ENCODE results near the gene LCP2.

Gene LCP2

DNA sequence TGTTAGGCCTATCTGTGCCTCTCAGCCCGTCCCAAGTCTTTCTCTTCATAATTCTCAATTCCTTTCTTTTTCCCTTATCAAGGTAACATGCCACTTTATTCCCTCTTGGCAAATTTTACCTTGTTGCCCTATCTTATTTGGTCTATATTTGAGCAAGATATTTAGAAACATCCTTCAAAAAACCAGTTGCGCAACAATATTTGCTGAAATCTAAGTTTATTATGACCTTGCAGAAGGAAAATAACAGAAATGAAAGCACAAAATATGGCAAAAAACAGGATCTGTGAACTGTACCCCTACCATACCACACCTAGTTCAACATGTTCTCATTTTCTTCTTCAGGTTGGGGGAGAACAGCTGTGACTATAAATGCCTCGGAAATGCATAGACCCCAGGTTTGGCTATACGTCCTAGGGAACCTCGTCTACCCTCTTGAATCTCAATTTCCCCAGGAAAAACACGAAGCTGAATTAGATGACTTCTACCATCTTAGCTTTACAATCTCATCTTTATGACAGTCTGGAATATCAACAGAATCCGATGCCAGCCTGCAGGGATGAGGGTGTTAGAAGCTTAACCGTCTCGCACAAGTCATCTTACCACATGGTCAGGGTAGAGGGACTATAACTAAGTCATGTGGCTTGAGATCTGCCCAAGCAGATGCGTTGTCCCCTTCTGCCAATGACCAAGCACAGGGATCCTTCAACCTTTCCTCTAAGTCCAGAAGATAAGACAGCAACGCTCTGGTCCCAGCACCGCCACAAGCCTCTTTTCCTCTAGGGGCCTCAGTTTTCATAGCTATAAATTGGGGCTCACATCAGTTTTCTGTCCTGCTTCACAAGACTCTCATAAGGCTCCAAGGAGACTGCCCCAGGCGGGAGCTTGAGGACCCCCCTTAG, 1.3 kb downstream of the LCP2 start:
- no peak for DNase-seq (ENCODE audit: low read depth)

DNA sequence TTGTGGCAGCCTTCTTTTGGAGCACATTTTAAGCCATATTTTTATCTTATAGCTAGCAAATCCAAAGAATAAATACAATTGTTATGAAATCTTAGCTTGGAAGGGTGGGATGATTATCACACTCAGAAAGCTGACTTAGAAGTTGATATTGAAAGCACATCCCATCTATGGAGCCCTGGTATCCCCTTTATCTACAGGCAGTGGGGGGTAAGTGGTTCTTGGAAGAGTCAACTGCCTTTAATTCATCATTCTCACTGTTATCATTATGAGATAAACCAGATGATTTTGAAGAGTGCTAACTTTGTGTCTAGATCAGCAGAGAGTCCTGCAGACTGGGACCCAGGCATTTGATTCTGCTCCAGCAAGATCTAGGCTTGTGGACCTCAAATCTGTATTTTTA, 3.0 kb downstream of the LCP2 start:
- DNase-seq (ENCODE audit: low read depth), result no peak

DNA sequence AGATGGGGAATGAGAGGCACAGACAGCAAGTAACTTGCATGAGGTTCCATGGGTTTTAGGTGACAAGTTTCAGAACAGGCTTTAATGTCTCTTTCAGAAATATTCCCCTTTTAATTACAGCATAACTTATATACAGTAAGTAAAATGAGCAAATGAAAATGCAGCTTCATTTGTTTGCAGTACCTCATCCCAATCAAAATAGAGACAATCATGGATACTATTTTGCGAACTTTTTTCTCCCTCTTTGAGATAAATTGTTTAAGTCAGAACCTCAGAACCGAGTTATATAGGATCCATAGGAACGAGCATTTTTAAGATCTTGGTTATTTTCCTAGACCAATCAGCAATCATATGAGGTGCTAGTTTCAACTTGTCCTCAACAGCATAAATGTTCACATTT, 3.5 kb downstream of the LCP2 start:
- no peak for DNase-seq (ENCODE audit: low read depth)

DNA sequence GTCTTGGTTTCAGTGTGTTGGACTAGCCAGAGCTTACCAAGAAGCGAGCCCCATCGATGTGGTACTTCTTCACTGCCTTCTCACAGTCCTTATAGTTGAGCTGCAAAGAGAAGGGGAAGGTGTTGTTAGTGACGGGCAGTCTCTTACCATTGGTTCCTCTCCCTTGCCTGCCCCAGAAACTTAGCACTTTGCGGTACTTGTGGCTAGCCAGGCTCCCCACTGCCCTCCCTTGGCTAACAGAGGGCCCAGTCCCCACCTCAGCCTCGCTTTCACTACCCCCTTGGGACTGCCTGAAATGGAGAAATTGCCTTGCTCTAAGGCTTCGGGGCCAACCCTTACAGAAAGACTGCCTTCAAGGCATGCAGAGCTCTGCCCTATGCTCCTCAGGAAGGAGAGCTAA, 4.3 kb downstream of the LCP2 start:
- DNase-seq (ENCODE audit: low read depth), result no peak

DNA sequence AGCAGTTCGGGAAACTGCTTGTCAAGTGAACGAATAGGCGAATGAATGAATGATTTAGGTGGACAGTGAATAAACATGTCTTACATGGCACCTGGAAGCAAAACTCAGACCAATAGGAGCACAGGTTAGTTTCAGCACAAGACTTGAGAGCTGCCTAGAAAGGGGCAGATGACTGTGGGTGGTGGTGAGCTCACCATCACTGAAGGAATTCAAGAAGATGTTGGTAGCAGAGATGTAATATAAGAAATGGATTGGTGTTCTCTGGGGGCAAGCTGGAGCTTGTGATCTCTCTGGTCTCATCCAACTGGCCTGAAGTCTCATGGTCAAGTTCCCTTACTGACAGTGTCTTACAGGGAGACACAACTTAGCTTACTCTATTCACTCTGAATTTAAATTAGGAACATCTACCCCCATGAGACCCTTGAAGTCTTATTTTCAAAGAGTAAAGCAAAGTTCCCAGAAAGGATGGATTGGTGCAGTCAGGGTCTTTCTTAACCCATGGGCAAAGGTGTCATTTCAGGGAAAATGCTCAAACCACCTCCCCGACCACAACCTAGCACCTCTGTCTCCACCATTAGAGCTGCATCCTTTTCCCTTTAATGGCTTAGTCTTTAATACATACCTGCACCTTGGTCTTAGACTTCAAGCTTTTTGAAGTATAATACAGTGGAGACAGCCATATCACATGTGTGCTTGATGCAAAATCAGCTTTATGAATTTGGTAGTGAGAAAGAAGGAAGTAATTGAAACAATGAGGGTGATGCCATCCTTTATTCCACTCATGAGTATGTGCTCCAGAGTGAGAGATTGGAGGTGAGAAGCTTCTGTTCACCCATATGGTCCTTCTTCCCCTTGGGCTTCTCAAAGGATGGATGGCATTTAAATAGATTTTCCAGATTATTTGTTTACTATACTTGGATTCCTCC, 5.1 kb downstream of the LCP2 start:
- no peak for DNase-seq (ENCODE audit: low read depth)

DNA sequence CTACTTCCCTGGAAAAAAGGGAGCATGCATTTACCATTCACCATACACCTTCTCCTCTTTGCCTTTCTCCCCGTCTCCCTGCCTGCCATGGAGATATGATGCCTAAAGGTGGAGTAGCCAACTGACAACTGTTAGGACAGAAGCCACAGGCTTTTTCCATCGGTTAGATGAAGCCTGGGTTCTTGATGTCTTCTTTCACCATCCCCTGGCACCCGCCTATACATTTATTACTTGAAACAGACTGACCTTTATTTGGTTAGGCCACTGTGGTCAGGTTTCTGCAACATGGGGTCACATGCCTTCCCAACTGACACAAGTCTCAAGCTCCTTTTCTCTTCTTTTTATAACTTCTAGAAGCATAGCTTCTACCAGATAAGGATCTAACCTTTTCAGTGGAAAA, 7.1 kb downstream of the LCP2 start:
- no peak for DNase-seq (ENCODE audit: low read depth)

DNA sequence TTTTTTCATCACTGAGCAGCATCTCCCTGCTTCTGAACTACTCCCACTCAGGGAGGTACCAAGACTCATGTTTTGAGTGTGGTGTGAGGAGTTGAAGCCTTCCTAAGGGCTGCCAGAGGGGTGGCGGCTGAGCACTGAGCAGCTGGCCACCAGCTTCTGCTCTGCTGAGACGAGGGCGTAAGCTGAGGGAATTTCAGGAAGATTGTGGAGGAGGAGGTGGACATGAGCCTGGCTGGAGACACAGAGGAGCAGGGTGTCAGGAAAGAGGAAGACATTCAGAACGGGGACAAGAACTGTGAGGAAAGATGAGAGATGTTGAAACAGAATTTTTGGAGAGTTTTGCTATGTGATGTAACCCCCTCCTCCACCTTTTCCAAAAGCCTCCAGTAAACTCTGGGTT, 7.8 kb downstream of the LCP2 start:
- no peak for DNase-seq (ENCODE audit: low read depth)

DNA sequence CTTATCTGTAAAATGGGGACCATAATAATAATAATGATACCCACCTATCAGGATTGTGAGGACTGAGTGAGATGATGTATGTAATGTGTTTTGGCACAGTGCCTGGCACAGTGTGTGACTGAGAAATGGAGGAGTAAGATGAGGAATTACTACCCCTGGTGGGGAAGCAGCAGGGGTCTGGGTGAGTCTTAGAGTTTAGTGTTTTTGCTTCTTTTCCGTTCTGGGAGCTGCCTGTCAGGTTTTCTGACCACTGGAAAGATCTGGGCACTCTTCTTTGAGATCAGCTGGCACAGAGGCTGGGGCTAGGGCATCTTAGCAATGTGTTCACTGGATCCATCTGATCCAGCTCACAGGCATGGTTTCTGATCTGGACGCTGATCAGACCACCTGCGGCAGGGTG, 8.5 kb downstream of the LCP2 start:
- DNase-seq (ENCODE audit: low read depth), result no peak

DNA sequence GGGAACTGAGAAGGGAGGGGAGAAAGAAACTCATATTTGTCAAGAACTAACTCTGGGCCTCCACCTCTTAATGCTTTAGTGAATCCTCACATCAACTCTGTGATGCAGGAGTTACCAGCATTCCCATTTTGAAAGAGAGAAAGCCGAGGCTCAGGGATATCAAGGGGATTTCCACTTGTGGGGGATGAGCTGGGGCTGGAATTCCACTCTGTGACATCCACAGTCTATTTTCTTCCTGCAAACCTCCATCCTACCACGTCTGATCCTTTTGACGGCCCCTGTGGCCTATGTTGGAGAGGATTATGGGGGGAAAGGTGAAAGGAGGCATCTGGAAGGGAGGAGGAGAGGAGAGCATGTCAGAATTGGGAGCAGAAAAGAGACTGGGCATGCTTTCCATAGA, 9.0 kb downstream of the LCP2 start:
- DNase-seq (ENCODE audit: low read depth), result no peak

DNA sequence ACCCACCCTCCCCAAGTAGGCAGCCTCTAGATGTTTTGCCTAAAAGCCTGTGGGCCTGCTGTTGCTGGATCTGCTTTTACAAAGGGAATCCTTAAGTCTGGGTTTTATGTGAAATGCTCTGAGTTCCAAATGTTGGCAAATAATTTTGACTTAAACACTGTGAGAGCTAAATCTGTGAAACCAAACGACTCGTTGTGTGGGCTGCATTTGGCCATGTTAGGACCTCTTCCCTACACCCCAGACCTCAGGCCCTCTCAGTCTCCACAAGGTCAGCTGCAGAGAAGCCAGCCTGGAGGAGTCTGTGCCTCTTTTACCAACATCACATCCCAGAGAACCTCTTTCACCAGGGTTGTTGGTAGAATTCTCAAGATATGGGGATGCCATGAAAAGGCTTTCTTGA, 9.4 kb downstream of the LCP2 start:
- DNase-seq (ENCODE audit: low read depth), result no peak

DNA sequence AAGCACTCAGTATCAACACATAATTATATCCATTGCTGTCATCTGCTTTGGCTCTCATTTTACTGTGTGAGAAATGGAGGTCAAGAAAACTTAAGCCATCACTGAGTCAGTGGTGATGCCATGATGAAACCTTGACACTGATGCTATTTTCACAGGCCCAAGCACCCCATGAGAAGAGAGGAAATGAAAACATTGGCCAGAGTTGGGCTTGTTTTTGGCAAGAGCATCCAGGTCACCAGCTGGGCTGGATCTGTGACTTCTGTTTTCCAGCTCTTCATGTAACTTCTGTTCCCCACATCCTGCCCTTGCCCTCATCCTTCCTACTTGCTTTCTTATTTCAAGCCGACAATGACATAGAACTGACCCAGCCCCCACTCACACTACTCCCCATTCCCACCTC, 10.0 kb downstream of the LCP2 start:
- DNase-seq (ENCODE audit: low read depth), result no peak

DNA sequence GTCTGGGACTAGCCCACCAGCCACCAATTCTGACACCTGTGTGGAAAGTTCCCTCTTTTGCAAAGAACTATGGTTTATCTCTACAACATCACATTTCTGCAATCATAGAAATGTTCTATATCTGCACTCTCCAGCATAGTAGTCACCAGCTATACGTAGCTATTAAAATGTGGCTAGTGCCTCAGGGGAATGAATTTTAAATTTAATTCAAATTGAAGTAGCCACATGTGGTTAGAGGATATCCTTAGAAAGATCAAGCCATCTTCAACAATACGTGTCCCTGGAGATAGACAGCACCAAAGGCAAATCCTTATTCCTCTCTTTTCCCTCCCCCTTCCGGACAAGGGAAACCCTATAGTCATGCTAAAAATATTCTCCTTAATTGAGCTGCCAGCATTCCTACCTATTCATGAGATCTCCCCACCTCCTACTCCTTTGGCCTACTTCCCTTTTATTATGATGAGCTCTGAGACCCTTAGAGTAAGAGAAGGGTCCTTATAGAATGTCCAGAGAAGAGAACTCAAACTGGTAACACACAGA, 11.1 kb downstream of the LCP2 start:
- DNase-seq (ENCODE audit: low read depth), result no peak

DNA sequence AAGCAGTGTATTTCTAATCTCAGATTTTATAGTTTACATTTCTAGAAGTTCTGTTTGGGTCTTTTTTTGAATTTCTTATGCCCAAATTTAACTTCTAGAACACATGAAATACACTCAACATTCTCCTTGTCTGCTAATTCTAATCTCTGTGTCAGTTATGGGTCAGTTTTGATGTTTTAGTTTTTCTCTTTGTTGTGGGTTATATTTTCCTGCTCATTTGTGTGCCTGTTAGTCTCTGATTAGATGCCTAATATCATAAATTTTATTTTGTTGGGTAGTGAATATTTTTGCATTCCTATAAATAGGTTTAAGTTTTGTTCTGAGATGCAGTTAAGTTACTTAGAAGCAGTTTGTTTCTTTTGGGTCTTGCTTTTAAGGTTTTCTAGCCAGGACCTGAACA, 12.4 kb downstream of the LCP2 start:
- no peak for DNase-seq (ENCODE audit: low read depth)

DNA sequence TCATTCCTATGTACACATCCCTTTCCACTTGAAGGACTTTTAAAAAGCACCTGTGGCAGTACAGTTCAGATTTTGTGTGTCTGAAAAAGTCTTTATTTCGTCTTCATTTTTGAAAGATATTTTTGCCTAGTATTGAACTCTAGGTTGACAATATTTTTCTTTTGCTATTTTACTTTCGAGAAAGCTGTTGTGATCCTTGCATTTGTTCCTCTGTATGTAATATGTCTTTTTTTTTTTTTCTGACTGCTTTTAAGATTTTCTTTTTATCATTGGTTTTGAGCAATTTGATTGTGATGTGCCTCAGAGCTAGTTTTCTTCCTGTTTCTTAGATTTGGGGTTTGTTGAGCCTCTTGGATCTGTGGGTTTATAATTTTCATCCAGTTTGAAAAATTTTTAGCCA, 13.3 kb downstream of the LCP2 start:
- no peak for DNase-seq (ENCODE audit: low read depth)

DNA sequence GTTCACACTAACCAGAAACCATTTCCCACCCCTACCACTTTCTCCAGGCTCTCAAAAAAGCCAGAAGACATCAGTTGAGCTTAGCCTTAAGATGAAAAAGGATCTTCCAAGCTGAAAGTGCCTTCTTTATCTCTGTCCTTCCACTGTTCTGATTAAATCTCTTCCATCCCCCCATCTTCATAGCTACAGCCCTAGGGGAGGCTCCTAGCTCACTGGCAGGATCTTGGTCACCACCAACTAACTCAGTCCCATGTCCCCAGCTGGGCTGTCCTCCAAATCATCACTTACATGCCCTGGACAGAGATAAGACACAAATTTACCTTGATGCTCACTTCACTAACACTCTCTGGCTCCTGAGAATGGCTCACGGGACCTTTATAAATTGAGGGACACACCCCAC, 14.3 kb downstream of the LCP2 start:
- DNase-seq (ENCODE audit: low read depth), result no peak

DNA sequence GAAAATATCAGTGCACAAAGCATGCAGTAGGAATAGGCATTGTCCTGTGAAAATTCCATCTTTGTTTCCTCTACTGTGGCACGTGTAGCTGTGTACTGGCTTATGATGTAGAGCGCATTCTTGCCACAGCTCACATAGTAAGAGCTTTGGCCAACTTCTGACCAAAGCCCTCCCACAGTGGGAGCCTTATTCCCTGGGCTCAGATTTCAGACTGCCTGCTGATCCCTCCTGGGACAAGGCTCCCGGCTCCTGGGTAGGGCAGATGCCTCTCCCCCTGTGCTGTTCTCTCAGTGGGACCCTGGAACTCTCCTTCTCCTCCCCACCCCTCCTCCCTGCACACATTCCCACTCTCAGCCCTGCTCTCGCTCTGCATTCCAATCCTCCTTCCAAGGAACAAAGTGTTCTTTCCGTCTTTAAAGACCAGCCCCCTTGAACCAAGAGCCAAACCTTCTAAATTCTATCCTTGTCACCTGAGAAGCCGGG, 17.5 kb downstream of the LCP2 start:
- no peak for DNase-seq (ENCODE audit: low read depth)

DNA sequence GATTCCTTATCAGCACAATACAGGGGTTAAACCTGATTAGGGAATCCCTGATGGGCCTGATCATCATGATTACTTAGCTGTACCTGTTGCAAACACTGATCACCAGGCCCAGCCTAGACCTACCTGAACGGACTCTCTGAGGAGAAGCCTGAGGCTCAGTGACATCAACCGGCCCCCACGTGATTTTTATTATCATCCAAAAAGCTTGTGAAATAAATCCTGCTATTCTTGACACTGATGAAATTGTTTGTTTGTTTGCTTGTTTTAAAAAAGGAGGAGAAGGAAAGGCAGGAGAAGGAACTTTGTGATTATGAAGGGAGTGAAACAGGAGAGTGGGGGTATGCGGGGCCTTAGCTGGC, 18.1 kb downstream of the LCP2 start:
- no peak for DNase-seq (ENCODE audit: low read depth)

DNA sequence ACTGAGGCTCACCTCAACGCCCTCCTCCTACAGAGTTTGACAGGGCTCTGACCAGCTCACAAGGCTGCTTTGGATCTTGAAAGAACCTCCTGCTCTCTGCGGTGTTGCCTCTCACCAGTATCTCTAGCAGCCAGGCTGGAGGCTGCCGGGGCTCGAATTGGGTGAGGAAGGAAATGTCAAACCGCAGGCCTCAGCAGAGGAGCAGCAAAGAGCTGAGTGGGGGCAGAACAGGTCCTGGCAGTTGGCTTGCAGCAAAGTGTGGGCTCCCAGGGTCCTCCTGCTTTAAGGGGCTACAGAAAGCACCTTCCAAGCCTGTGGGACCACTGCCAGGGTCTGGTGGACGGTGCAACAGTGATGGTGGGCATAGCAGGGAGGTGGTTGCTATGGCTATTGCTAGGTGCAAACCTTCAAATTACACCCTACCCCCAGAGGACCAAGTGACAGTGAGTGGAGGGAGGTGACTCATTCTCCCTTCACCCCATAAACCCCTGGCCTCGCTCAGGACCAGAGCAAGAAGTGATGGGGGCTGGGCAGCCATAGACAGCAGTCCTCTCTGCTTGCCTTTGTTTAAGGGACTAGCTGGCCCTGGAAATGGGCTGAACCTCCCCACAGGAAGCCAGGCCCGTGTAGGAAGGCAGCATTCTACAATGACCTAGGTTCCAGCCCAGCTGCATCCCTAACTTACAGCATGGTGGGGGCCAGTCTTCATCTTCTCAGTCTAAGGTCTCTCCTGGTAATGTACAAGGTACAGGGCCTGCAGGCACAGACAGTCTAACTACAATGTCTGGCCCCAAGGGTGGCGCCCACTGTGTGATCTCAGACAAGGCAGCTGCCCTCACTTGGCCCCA, 18.7 kb downstream of the LCP2 start:
- DNase-seq (ENCODE audit: low read depth), result no peak

DNA sequence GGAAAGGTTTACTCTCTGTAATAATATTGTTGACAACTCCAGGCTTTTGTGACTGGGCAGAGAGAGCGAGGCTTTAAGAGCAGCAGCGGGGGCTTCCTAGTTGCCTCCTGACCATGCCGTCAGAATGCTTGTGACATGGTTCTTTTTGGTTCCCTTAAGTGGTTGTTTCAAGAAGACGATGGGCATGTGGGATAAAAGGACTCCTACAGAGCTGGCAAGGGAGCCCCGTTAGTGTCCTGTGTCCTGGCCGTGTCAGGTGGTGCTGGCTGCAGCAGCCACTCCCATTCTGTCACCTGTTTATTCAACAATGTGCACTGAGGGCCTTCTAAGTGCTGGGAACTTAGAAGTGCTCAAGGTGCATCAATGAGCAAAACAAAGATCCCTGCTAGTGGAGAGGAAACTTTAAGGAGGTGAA, 19.7 kb downstream of the LCP2 start:
- DNase-seq (ENCODE audit: low read depth), result no peak

DNA sequence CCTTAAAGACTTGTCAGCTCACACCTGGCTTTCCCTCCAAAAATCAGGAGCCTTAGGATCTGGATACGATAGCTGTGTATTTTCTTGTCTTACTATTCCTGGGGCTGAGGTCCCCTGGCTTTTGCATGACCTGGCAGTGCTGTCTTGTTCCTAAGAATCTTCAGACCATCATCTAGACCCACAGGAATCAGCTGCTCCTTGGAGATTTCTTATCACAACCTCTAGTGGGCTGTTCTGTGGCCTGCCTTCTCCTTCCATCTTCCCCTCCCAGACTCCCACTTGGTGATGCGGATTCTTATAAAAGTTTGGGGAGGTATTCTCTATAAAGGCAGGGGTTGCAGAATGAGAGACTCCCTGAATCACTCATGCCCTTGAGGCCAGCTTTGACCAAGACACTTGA, 21.4 kb downstream of the LCP2 start:
- no peak for DNase-seq (ENCODE audit: low read depth)

DNA sequence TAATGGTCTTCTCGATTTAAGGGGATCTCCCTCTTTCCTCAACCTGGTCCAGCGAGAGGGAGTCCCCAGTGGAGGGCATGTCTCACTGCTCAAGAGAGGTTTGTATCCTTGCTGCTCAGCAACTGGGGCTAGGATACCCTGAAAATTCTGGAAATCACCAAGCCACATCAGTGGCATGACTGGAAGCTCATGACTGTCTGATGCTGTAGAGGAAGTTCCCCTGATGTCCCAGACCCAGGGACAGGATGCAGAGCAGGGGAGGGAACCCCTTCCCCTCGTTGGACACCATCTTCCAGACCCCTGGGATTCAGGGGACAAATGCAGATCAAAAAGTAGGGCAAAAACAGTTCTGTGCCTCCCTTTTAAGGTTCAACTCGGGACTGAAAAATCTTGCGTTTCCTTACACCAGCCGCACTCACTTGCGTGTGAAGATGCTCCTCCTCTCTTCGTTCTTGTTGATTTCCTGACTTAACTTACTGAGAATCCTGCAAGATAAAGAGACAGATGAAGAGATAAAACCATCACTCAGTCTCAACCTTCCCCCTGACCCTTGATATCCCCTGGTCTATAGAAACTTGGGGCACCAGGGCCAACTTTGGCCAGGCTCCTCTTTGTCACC, 22.1 kb downstream of the LCP2 start:
- DNase-seq (ENCODE audit: low read depth), result no peak

Data from GM04503 (cell line).